HT1080 (cell line): Measurements from ENCODE around the gene PRR33. TPM values are rescaled to one million over a fixed set of nuclear protein-coding genes. Genes with fewer than 3 reads are reported as not detected.
"Not testable (repeated sequence)": the region's sequence is repeated elsewhere in the genome, so short reads cannot be mapped to it uniquely, and the experiment has no call there.

ENCODE experiments used
- DNase-seq: peaks from one replicate; pipeline ENCODE4 v3.0.0-alpha.2; 2015; ENCODE audit warnings: low read depth
- total RNA-seq: library from RNA; depleted of rRNA; stranded (reverse); fragments of >200 nt; shearing (Covaris generic); gene quantifications from 2 replicates; pipeline ENCODE4 v1.2.3, GENCODE V29; 2014

The PRR33 gene
- total RNA-seq, 1 experiment from 2014 or later = not detected

DNA sequence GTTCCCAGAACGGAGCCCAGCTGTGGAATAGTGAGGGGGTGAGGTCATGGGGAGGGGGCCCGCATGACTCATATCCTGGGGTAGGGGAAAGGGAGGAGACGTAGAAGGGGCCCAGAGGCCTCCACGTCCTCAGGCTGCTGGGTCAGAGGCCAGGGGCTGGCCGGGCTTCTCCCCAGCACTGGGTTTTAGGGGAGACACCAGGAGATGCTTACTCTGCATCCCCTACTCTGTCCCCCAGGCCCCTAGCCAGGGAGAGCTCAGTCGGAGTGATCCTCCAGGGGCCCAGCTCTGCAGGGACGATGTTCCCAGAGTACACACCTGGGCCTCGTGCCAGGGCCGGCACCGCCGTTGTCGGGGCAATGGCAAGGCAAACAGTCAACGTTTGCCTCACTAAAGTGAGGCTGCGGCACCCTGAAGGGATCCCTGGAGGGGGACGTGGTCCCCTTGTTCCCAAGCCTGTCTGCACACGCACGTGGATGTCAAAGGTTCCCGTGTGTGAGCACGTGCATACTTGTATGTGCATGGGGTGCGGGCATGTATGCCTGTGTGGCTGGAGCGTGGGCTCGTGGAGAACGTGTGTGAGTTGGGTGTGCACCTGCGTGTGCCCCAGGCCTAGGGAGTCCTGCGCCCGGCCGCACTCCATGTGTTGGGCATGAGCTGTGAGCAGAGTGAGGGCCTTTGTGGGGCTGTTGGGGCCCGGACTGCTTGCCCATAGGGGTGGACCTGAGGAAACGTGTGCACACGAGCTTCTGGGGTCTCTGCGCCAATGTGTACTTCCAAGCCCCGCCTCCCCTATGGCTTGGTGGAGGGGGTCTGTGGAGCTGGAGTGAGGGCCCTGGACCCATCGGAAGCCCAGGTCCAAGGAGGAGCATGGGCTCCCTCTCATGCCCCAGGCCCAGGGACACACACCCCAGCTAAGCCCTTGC lies 14.2 kb downstream of the PRR33 start:
- peak; percentile 37 for DNase-seq

DNA sequence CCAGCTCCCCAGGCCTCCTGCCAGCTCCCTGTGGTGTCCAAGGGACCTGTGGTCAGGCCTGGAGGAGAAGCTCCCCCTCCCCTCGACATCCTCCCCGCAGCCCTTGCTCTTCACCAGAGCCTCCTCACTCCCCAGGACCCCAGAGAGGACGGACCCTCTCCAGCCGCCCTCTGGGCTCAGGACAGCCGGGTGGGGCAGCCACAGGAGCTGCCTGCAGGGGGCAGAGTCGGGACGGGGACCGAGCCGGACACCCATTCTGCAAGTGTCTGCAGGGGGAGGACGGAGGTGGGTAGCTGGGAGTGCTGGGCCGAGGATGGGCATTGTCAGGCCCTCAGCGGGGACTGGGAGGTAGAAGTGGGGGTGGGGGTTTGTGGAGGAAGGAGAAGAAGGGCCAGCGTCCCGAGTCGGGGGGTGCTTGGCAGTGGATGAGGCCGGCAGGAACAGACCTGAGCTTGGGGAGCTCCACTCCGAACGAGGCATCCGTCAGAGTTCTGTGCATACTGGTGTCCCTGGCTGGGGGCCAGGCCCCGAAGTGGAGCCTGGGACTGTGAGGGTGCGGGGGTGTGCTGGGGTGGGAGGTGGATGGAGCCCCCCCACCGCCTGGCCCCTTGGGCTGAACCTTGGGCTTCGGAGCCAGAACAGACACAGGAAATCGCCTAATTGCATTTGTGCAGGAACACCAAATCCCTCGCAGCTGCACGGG lies 15.2 kb downstream of the PRR33 start:
- no peak for DNase-seq

DNA sequence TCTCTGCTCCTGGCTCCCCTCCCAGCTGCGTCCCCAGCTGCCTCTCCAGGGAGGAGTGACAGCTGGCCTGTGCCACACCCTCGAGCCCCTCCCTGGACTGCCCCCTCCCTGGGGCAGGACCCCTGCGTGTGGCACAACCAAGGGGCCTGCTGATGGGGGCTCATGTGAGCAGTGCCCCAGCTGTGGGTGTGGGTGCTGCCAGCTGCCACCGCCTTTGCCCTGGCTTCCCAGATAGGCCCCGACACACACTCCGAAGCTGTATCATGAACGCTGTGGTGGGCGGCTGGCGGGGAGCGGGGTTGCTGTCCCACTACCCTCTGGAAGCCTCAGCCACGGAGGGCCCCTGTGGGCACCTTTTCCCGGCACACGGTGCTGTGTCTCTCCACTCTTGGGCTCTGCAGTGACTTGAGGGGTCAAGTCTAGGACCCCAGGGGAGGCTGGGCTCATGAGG lies 15.8 kb downstream of the PRR33 start:
- DNase-seq = not testable (repeated sequence)

DNA sequence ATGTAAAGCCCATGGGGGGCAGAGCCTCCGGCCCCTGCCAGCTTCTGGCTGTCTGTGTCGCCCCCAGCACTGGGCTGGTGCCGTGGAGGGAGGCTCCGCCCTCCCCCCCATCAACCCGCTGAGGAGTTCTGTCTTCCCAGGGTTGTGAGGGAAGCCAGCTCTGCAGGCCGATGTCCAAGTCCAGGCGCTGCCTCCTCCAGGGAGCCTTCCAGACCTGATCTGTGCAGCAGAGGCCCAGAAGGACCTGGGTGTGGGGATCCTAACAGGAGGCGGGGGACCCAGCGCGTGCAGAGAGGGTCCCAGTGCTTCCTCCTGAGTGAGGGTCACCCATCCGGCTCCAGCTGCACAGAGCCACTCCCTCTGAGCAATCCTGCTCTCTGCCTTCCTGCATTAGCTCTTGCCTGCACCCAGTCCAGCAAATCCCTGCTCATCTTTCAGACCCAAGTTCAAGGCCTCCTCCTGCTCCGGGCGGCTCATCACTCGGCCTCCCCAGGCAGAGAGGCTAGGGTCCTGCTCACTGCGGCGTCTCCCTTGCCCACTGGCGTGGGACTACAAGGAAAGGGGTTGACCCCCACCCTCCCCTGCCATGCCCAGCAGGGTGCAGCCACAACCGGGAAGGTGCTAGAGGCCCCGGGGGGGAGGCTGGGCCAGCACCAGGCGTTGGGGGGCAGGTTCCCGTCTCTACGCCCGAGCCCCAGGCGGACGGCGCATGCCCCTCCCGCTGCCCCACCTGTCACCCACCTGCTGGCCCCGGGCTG lies 16.4 kb downstream of the PRR33 start:
- DNase-seq = peak; percentile 10

DNA sequence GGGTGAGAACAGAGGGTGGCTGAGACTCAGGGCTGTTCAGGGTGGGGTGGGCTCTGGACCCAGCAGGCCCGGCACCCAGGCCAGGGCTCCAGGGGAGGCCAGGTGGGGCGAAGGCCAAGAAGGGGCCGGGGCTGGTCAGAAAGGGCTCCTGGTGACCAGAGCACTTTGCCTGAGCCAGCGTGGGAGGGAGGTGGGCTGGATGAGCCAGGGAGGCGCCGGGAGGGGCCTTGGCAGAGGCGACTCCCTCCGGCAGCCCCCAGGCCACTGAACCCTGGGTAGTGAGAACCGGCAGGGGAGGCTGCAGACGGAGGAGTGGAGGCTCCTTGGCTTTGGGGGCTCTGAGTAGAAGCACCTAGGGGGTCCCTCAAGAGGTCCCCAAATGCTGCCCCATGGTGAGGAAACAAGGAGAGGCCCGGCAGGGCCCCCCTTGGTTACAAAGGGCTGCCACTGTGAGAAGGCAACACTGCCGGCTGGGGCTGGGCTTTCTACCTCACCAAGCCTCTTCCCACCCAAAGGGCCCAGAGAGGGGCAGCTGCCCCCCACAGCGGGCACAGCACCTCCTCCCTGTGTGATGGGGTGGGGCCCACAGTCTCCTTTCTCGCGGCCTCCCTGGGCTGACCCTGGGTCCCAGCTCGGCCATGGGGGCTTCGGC lies 17.1 kb downstream of the PRR33 start:
- not testable (repeated sequence) for DNase-seq

DNA sequence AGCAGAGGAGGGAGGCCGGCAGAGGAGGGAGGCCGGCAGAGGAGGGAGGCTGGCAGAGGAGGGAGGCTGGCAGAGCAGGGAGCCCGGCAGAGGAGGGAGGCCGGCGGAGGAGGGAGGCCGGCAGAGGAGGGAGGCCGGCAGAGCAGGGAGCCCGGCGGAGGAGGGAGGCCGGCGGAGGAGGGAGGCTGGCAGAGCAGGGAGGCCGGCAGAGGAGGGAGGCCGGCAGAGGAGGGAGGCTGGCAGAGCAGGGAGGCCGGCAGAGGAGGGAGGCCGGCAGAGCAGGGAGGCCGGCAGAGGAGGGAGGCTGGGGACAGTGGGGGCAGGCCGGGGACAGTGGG lies 17.9 kb downstream of the PRR33 start:
- not testable (repeated sequence) for DNase-seq

DNA sequence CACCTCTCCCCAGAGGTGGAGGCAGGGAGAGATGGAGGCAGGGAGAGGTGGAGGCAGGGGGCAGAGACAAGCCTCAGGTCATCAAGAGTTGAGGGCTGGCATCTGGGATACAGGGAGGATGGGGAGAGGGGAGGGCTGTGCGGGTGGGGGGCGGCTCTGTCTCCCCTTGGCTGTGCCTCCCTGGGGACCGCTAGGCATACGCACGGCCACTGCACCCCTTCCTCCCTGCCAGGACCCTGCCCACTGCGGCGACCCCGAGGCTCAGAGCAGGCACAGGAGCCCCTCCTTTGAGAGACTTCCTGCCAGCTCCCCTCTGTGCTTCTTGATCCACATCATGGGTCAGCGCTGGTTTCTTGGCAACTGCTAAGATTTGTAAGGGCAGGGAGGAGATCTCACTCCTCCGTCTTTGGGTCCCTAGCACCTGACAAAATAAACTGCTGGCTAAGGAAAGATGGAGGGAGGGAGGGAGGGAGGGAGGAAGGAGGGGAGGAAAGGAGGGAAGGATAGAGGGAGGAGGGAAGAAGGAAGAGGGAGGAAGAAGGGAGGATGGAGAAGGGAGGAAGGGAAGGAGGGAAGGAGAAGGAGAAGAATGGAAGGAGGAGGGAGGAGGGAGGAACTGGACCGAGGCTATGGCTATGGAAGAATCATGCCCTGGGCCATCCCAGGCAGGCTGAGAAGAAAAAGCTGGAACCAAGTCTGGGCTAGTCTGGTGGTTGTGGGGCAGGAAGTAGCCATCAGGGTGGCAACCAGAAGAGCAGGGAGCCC lies 18.5 kb downstream of the PRR33 start:
- DNase-seq = peak; percentile 17

DNA sequence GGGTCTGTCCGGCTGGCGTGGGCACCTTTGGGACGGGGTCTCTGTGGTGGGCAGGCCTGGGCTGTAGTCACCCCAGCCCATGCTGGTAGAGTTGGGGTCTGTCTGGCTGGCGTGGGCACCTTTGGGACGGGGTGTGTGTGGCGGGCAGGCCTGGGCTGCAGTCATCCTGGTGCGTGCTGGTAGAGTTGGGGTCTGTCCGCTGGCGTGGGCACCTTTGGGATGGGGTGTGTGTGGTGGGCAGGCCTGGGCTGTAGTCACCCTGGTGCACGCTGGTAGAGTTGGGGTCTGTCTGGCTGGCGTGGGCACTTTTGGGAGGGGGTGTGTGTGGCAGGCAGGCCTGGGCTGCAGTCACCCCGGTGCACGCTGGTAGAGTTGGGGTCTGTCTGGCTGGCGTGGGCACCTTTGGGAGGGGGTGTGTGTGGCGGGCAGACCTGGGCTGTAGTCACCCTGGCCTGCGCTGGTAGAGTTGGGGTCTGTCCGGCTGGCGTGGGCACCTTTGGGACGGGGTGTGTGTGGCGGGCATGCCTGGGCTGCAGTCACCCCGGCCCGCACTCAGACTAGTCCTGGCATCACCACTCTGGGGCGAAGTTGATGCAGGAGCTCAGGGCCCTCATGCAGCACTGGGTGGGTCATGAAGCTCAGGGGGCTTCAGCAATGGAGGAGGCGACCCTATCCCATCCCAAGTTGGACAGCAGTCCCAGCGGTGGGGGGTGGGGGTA lies 19.3 kb downstream of the PRR33 start:
- no peak for DNase-seq

DNA sequence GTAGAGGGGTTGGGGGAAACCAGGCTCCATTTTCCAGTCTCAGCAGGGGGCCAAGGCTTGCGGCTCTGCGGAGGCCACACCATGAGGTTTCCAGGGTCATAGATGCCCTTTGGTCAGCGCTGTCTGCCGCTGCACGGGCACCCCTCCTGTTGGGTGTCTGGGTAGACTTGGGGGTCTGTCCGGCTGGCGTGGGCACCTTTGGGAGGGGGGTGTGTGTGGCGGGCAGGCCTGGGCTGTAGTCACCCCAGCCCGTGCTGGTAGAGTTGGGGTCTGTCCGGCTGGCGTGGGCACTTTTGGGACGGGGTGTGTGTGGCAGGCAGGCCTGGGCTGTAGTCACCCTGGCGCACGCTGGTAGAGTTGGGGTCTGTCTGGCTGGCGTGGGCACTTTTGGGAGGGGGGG lies 20.2 kb downstream of the PRR33 start:
- DNase-seq = no peak

DNA sequence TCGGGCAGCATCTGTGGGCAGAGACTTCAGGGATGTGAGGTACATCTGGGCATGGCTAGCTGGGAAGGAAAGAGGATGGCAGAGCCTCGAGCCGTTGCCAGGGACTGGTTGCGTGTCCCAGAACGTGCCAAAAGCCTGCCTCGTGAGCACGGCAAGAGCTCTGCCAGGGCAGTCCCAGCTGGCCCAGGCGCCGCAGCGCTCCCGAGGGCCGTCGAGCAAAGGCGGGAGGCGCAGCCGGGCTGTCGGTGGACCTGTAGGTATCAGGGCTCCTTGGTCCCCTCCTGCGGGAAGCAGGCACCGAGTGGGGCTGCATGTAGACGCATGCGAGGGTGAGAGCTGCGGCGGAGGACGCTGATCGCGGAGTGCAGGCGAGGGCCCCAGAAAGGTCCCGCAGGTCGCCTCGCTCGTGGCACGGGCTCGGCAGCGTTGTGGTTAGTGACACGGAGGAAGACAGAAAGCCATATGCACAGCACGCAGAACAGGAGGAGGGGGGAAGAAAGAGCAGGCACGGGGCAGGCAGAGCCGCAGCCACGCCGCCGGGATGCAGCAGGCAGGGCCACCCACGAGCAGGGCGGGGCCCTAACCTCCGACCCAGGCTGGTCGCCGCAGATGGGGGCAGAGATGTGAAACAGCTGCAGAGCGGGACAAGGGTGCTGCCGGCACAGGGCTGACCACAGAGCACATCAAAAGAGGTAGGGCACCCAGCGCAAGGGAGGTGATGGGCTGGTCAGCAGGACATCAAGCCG lies 20.8 kb downstream of the PRR33 start:
- DNase-seq = no peak

DNA sequence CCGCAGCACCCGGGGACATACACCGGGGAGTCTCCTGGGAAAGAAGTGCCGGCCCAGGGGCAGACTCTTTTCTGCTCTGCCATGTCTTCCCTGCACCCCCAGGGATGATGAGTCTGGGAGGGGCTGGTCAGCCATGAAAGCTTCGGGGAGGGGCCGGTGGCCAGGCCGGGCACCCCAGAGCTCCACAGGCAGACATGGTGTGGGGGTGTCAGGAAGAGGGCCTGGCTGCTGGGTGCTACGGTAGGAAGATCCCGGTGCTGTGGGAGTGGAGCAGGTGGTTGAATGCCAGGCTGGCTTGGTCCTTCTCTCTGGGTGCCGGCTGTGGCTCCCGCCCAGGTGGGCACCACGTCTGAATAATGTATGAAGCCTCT lies 21.4 kb downstream of the PRR33 start:
- no peak for DNase-seq

DNA sequence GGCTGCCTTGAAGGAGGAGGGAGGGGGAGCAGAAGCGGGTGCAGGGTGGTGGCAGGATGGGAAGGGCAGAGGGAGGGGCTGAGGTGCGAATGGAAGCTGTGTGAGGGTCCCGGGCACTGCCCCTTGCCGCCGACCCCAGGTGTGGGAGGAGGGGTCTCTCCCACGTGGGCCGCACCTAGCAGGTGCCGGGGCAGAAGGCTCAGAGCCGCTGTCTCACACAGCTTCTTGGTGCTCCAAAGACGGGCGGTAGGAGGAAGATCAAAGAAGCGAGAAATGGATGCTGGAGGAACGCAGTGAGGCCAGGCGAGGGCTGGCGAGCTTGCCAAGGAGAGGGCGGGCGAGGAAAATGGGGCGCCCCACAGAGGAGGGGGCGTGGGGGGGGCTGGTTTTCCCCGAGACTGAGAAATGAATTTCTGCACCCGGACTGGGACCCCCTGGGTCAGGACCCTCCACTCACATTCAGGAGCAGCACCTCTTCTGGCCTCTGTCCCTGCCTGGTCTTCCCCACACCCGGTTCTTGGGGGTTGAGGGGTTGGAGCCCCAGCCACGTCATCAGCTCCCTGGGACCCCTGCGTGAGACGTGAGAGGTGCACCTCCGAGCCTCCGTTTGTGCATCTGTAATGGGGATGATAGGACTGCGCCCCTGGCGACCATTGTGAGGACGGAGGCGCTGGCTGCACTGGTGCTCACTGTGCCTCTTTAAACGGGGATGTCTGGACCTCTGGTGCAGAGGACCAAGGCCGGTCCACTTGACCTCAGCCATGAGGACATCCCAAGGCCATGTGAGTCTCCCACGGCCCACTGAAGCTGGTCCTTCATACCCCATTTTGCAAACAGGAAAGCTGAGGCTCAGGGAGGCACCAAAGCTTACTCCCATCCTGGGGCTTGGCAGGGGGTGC lies 22.0 kb downstream of the PRR33 start:
- peak; percentile 22 for DNase-seq

DNA sequence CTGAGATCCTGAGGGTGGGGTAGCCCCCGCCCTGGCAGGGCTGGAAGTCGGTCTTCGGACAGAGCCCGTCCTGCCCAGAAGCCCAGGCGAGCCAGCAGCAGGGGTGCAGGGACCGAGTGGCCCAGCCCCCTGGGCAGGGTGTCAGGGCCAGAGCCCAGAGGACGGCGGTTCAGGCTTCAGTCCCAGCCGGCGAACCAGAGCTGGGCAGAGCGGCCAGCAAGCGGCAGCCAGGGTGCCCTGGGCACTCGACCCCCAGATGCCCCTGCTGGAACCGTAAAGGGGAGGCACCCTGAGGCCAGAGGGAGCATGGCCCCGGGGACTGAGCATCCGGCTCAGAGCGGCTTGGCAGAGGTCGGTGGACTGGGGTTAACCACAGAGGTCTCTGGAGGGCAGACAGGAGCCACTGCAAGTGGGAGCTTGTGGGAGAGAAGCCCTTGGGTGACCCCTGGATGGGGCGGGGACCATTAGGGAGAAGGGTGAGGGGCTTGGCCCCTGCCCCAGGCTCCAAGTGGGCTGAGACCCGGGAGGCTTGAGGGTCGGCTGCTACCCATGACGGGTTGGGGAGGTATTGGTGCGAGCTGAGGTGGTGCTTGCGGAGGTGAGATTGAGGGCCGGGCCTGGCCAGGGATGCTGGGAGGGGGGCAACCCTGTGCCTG lies 22.9 kb downstream of the PRR33 start:
- DNase-seq = no peak

DNA sequence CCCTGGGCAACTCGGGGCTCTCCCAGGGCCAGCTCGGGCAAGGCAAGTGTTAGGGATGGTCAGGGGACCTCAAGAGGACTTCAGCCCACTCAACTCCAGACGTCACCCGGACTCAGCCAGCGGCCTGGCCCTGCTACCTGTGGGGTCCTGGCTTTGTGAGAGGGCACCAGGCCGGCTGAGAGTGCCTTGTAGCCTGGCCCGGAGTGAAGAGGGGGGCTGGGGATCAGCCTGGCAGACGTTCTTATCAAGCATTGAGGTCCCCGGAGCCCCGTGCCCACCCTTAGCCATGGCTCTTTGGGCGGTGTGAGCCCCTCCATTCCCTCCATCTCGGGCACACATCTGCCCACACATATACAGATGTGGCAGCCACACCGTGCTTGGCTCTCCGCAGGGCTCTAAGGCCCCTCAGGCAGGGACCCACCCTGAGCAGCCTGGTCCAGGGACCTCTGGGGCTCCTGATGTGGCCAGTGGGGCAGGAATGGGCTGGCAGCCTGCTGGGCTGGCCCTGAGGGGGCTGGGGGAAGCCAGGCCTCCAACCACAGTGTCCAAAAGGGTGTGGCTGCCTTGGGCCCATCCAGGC lies 23.5 kb downstream of the PRR33 start:
- DNase-seq = no peak

DNA sequence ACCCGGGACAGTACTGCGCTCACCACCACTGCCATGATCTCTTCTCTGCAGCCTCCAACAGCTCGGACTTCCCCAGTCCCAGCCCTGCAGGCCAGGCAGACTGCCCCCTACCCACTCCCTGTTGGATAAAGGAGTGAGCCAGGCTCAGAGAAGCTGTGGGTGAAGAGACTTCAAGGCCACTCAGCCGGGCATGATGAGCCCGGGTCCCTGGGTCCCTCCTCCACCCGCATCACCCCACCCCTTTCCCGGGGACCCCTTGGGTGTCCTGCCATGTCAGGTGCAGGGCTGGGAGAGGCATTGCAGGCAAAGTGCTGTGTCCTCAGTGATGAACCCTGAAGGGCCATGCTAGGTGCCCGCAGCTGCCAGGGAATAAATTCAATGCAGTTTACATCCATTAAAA lies 24.3 kb downstream of the PRR33 start:
- DNase-seq = no peak

DNA sequence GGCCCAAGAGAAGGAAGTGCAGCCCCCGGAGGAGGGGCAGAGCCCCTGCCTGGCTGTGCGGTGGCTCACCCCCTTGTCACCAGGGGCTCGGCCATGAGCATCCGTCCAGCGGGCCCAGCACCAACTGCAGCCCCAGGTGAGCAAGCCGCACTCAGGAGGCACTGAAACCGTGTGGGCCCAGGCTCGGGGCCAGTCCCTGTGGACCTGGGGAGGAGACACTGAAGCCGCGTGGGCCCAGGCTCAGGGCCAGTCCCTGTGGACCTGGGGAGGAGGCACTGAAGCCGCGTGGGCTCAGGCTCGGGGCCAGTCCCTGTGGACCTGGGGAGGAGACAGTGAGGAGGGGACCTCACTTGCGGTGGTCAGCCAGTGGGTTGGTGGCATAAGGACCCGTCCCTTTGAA lies 24.9 kb downstream of the PRR33 start:
- DNase-seq = no peak

DNA sequence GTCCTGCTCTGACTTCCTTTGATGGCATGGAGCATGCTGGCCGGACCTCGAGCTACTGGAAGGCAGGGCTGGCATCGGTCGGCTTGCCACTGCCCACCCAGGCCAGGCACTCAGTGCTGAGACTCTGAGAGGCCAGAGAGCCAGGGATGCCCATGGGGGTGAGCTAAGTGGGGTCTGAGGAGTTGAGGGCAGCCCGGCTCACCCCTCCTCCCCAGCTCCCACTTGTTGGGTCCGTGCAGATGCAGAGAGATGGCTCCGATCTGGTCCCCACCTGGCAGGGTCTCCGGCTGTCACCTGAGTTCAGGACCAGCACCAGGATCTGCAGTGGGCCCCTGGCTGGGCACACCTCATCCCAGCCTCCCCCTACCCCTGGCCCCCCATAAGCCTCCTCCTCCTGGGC lies 25.5 kb downstream of the PRR33 start:
- no peak for DNase-seq
